ENCODE measurements around the gene LRRC15.

The LRRC15 gene

DNA sequence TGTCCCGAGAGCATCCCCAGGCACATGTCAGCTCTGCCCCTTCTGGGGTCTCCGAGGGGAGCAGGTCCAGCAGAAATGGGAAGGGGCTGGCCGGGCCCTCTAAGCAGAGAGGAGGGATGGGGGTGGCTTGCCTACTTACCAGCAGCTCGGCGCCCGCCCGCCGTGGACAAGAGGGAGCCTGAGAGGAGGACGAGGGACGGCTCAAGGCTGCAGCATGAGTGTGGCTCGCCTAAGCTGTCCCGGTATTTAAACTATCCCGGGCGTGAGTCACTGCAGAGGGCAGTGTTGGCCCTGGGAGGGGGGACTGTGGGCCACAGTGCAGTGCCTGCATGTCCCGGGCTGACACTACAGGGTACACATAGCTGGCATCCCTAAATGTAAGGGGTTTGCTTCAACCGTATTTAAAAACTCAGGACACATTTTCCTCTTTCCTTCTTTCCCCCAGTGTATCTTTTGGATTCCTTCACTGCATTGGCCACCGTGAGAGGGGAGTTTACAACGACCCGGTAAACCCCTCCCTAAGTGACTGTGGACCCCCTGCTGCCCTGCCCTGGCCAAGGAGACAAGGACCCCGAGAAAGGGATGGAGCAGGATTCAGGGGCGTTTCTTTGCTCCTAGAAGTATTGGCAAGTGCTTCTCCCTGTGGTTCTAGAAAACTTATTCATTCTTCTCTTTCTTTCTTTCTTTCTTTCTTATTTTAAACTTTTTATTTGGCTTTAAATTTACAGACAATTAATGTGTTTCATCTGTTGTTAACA, at the start of gene LRRC15:
Gene LRRC15, minus strand, starts transcription at position 222 of the 758 bp plus-strand sequence. CDS start 8,700 bp downstream, outside the sequence.
- no peak for DNase-seq (ENCODE audit: low read depth in 2 of 2)

DNA sequence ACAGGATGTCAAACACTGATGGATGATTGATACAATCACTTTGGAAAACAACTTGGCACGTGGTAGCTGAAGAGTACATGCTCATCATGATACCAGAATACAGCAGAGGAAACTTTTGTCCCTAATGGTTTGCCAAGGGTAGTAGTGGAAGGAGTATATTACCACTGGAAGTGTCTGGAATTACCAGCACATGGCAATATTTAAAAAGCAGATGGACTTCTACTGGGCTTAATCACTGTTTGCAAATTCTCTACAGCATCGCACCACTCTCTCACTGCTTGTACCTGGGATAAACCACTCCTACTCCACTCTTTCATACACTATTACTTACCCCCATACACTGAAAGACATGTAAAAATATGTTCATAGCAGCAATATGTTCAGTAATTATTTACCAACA, 49.1 kb upstream of the LRRC15 start:
- DNase-seq (ENCODE audit: low read depth in 2 of 2) = no peak

GRCh38 chr3:194407423-194407822, 37.9 kb upstream of the LRRC15 start:
- DNase-seq (ENCODE audit: low read depth in 2 of 2) = no peak

GRCh38 chr3:194405766-194406165, 36.2 kb upstream of the LRRC15 start:
- DNase-seq (ENCODE audit: low read depth in 2 of 2) = no peak

DNA sequence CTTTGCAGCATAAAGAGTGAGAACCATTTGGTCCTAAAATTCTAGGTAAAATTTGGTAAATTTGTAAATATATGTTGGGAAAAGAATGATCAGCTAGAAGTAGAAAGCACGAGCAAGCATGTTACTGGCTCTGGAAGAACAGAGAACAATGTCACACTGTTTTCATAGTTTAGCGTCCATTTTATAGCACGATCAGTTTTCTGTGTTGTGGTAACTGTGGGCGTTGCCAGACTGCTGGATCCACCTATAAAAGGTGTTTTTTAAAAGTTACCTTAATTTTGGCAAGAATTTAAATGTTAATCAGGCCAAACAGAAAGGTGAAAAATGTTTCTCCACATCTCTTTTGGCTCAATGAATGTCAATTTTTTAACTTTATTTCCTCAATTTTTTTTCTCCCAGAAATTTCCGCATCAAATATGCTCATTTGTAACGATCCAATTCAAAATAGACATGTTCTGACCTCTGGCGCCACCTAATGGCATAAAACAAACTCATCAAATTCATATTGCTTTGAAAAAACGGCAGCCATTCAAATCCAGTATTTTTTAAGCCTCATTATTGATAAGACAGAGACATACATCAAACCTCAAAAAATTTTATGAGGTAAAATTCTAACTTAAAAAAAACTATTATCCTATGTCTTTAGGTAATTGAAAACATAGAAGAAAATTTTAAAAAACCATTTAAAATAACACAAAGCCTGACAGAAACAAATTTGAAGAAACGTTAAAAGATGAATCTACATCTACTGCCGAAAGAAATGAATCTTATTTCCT, 35.0 kb upstream of the LRRC15 start:
- no peak for DNase-seq (ENCODE audit: low read depth in 2 of 2)

GRCh38 chr3:194401868-194402329, 32.4 kb upstream of the LRRC15 start:
- DNase-seq (ENCODE audit: low read depth in 2 of 2) = no peak

- DNase-seq (ENCODE audit: low read depth in 2 of 2) = no peak
Measured at GRCh38 chr3:194401346-194401745, 31.8 kb upstream of the LRRC15 start.

DNA sequence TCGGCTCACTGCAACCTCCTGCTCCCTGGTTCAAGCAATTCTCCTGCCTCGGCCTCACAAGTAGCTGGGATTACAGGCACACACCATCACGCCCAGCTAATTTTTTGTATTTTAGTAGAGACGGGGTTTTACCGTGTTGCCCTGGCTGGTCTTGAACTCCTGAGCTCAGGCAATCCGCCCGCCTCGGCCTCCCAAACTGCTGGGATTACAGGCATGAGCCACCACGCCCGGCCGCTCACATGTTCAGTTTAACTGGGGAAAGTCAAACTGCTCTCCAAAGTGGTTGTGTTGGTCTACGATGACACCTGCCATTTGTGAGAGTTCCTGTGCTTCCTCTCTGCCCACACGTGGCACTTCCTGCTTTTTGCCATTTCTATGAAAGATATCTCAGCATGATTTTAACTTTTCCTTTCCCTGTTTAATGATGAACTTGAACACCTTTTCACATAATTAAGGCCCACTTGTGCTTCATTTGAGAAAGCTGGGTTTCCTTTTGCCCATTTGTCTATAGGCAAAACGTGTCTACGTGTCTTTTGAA, 30.4 kb upstream of the LRRC15 start:
- DNase-seq (ENCODE audit: low read depth in 2 of 2) = no peak

GRCh38 chr3:194399166-194399565, 29.6 kb upstream of the LRRC15 start, which contains the start of gene GP5:
TSS of gene GP5 (minus strand) at chr3:194399266. CDS start at chr3:194398282, 984 bp downstream.
- no peak for DNase-seq (ENCODE audit: low read depth in 2 of 2)

DNA sequence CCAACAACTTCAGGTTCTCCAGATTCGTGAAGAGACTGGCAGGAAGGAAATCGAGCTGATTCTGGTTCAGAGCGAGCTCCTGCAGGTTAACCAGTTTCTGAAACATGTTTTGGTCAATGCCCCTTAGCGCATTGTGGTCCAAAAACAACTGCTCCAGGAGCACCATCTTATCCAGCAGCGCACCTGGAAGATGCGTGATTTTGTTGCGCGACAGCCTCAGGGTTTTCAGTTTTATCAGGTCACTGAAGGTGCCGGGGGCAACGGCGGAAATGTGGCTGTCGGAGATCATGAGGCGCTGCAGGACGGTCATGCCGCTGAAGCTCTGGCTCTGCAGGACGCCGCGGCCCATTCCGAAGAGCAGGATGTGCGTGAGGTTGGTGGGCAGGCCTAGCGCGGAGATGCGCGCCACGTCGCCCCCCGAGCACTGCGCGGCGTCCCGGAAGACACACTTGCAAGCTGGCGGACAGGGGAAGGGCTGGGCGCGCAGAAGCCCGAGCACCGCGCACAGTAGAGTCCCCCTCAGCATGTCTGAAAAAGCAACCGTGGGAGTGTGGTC, 28.3 kb upstream of the LRRC15 start:
- DNase-seq (ENCODE audit: low read depth in 2 of 2) = peak in 1 of 2 donors; percentile 28

- peak in 1 of 2 donors; percentile 20 for DNase-seq (ENCODE audit: low read depth in 2 of 2)
Measured at GRCh38 chr3:194396859-194397756, 27.6 kb upstream of the LRRC15 start.

DNA sequence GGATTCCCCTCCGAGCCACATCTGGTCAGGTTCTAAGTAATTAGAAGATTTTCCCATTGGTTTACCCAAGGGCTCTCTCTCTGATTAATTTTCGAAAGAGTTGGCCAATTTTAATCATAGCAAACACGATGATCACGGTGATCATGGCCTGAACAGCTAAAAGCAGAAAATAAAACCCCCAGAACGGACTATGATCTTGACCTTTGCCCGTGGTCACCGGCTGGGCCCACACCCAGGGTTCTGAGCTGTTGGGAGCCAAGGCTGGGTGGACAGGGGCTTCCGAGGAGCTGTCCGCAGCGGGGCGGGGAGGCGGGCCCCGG, 27.0 kb upstream of the LRRC15 start:
- DNase-seq (ENCODE audit: low read depth in 2 of 2) = no peak

DNA sequence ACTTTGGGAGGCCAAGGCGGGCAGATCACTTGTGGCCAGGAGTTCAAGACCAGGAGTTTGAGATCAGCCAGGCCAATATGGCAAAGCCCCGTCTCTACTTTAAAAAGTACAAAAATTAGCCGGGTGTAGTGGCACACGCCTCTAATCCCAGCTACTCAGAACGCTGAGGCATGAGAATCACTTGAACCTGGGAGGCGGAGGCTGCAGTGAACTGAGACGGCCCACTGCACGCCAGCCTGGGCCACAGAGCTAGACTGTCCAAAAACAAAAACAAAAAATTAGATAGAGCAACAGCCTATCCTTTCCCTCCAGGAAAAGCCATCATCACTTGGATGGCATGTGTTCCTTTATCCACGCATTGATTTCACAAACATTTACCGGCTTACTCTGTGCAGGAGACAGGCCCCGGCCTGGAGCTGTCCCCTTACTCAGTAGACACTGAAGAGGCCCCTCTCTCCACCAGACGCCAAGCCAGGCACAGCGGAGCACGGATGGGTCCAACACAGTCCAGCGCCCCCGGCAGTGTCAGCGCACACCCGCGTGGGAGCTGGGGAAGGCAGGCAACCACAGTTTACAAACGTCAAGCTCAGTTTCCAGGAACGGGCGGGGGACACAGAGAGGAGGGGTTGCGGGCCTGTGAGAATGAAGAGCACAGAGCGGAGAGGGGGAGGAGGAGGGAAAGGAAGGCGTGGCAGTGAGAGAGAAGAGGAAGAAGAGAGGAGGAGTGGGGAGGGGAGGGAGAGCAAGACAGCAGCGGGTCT, 26.4 kb upstream of the LRRC15 start:
- DNase-seq (ENCODE audit: low read depth in 2 of 2) = peak; percentile 30 to 40

- no peak for DNase-seq (ENCODE audit: low read depth in 2 of 2)
Measured at GRCh38 chr3:194395212-194395611, 25.7 kb upstream of the LRRC15 start.

- no peak for DNase-seq (ENCODE audit: low read depth in 2 of 2)
Measured at GRCh38 chr3:194392576-194392975, 23.0 kb upstream of the LRRC15 start.

GRCh38 chr3:194390835-194391234, 21.3 kb upstream of the LRRC15 start:
- no peak for DNase-seq (ENCODE audit: low read depth in 2 of 2)

- no peak for DNase-seq (ENCODE audit: low read depth in 2 of 2)
Measured at GRCh38 chr3:194389269-194389668, 19.7 kb upstream of the LRRC15 start.

GRCh38 chr3:194387926-194388418, 18.4 kb upstream of the LRRC15 start:
- no peak for DNase-seq (ENCODE audit: low read depth in 2 of 2)

GRCh38 chr3:194387276-194387675, 17.7 kb upstream of the LRRC15 start:
- no peak for DNase-seq (ENCODE audit: low read depth in 2 of 2)

DNA sequence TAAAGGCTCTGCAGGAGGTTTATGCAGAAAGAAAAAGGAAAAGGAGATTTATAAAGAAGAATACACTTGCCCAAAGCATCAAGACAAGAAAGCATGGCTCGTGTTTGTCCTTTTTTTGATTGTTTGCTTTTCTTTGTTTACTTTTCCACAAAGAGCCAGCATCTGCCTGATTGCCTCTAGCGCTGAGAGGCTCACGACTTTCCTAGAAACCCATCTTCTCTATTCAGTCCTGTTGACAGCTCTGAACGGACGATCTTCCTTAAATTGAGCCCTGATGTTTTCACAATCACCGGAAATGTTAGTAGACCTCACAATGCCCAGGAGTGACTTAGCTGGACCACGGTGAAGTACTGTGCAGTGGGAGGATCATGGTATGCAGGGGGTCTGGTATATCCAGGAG, 17.1 kb upstream of the LRRC15 start:
- no peak for DNase-seq (ENCODE audit: low read depth in 2 of 2)

Data from stimulated activated CD8-positive, alpha-beta memory T cell treated with anti-CD3 and anti-CD28 coated beads, Interleukin-2, amount 100 ng/mL, for 48 hours (primary cell).